HG02610 (cell line): ENCODE results near the gene OR52E4.

Experiments
- ATAC-seq: cut with Tn5 transposase; IDR thresholded peaks from one replicate; pipeline ENCODE4 v1.9.1; 2021; ENCODE audit warnings: mild to moderate bottlenecking, moderate library complexity; ENCODE audit not compliant: unreplicated experiment

Gene OR52E4

DNA sequence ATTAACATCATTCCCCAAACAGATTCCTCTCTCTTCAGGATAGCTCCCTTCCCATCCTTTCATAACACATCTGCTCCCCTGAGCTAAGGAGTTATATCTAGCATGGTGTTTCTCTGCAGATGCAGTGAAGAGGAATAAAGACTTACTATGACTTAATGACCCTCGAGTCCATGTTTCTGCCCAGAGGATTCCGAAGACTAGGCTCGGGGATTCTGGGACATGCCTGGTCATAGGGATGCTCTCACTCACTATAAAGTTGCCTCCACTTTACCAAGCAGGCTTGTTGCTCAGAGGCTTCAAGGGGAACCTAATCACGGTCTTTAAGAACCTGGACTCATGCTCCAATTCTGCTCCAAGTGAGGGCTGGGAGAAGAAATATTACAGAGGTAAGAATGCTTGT lies at the start of gene OR52E4:
Gene OR52E4 (plus strand): TSS at position 301 of the 400 bp plus-strand sequence. CDS start 3,664 bp downstream, outside the sequence.
- ATAC-seq: no peak

DNA sequence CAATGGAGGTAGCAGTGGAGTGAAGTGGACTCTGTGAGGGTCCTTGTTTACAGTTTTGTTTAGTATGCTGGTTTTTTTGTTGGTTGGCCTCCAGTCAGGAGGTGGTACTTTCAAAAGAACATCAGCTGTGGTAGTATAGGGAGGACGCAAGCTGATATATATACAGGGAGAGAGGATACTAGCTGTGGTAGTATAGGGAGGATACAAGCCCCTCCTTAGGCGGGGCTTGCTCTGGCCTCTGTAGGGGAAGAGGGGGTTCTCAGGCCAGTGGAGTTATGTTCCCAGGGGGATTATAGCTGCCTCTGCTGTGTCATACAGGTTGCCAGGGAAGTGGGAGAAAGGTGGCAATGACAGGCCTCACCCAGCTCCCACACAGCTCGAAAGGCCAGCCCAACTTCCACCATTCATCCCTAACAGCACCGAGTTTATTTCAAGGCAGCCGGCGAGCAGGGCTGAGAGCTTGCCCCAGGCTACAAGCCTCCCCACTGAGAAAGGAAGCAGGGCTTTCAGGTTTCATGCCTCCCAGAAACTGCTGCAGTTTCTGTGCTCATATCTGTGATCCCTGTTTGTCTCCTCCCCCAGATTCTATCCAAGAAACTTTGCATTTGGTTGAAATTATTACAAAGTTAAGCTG lies 49.1 kb upstream of the OR52E4 start:
- no peak for ATAC-seq

DNA sequence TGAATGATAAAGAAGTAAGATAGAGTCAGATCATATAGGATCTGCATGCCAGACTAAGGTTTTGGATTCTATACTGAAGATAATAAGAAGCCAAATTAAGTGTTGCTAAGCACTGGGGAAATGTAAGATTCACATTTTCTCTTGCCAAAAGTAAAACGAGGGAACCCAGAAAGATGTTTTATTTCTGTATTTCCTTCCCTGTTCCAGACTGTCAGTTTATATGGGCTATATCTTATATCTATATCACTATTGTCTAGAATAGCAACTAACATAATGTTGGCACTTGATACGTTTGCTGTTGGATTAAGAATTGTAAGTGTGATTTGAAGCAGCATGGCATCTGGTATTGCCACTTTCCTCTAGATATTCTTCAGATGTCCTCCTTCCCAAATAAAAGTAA lies 47.0 kb upstream of the OR52E4 start:
- no peak for ATAC-seq

DNA sequence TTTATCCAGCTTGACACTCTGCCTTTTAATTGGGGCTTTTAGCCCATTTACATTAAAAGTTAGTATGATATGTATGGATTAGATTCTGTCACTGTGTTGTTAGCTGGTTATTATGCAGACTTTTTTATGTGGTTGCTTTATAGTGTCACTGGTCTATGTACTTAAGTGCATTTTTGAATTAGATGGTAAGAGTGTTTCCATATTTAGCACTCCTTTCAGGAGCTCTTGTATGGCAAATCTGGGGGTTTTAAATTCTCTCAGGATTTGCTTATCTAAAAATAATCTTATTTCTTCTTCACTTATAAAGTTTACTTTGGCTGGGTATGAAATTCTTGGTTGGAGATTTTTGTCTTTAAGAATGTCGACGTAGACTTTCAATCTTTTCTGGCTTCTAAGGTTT lies 42.7 kb upstream of the OR52E4 start:
- ATAC-seq: no peak

DNA sequence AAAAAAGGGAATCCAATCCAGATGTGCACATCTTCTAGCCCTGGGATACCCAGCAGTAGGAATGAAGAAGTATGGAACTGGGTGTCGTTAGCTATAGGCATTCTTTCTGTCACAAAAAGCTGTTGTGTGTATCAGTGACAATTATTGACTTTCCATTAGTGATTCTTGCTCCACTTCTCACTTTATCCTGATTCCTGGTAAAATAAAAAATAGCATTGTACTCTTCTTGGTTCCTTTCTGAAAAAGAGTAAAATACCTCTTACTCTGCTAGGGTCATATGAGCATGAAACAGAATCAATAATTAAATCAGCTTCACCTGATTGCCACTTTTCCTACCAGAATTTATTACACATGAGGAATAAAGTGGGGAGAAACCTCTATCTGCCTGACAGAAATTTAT lies 38.6 kb upstream of the OR52E4 start, which contains the start of gene OR52E6:
Gene OR52E6 (minus strand): TSS at position 101 of the 400 bp plus-strand sequence. CDS start 0 bp downstream, at position 101.
- ATAC-seq: no peak

DNA sequence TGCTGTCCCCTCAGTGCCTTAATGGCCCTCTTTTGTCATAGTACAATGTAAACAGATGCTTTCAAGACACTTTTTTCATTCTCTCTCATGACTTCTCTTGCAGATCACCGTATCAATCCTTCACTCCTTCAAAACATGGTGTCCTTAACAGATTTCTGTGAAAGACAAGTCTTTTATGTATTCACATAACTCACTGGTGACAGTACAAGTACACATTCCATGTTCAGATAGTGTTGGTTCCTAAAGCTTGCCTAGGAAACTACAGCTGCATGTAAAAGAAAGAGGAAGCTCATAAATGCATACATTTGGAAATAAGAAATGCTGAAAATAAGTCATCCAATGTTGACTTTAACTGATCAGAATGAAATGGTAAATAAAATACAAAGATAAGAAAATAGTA lies 33.7 kb upstream of the OR52E4 start:
- no peak for ATAC-seq

DNA sequence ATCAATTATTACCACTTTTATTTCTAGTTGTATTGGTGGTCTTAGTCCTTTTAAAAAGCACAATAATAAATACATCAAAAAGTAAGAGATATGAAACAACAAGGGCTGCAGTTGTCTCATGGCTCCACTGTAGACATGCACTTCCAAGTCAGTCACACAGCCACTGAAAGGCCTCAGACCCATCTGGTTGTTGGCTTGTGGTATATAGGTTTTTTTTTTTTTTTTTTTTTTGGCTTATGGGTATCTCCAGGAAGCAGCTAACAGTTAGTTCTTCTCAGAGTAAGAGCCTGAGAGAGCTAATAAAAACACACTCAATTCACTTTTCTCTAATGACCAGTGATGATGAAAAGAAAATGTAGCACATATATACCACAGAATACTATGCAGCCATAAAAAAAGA lies 32.7 kb upstream of the OR52E4 start:
- ATAC-seq: no peak

DNA sequence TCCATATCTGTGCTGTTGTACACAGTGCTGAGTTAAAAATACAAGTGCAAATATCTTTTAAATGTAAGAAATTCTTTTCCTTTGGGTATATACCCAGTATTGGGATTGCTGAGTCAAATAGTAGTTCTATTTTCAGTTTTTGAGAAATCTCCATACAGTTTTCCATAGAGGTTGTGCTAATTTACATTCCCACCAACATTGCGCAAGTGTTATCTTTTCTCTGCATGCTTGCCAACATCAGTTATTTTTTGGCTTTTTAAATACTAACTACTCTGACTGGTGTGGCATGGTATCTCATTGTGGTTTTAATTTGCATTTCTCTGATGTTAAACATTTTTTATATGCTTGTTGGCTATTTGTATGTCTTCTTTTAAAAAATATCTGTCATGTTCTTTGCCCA lies 29.4 kb upstream of the OR52E4 start:
- no peak for ATAC-seq

DNA sequence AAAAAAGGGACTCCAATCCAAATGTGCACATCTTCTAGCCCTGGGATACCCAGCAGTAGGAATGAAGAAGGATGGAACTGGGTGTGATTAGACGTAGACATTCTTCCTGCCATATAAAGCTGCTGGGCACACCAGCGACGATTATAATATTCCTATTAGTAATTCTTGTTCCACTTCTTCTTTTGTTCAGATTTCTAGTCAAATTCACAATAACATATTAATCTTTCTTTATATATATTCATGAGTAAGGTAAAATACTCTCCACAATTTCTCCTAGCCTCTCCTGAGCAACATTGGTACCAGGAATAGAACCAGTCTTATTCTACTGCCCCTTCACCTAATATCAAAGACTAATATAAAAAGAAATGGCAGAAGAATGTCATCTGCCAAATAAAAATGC lies 22.8 kb upstream of the OR52E4 start, which contains the start of gene OR52E8:
Gene OR52E8 (minus strand): TSS at position 101 of the 400 bp plus-strand sequence. CDS start 0 bp downstream, at position 101.
- no peak for ATAC-seq

DNA sequence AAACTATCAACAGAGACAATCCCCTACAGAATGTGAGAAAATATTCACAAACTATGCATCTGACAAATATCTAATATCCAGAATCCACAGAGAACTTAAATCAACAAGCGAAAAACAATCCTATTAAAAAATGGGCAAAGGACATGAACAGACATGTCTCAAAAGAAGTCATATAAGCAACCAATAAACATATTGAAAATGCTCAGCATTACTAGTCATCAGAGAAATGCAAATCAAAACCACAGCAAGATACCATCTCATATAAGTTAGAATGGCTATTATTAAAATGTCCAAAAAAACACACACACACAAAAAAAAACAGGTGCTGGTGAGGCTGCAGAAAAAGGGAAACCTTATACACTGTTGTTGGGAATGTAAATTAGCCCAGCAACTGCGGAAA lies 14.6 kb upstream of the OR52E4 start:
- no peak for ATAC-seq

DNA sequence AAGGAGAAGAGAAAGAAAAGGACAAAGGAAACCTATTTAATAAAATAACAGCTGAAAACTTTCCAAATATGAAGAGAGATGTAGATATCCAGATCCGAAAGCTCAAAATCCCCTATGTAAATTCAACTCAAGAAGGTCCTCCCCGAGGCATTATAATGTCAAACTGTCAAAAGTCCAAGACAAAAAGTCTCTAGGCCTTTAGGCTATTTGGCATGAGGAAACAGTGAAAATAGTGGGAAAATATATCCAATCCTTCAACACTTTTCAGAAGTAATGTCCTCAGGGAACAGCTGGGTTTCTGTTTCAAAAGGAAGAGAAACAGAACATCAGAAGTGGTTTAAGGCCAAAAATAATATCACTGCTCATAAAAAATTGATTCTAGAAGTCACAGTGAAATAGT lies 1.9 kb upstream of the OR52E4 start:
- no peak for ATAC-seq

DNA sequence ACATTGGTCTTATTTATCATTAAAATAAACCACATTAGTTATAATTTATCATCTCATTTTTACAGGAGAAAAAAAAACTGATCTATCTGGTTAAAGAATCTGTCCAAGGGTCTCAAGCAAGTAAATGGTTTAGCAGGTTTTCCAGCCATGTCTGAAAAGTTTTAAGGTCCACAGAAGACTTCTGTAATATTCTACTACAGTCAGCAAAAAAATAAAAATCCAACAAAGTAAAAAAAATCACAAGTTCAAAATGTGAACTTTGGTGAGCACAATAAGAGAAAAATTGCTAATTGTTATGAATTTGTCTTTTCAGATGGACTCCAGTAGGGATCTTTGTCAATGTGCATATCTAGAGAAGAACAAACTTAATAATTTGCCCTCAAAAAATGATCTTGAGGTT lies 1.3 kb downstream of the OR52E4 start:
- ATAC-seq: no peak

DNA sequence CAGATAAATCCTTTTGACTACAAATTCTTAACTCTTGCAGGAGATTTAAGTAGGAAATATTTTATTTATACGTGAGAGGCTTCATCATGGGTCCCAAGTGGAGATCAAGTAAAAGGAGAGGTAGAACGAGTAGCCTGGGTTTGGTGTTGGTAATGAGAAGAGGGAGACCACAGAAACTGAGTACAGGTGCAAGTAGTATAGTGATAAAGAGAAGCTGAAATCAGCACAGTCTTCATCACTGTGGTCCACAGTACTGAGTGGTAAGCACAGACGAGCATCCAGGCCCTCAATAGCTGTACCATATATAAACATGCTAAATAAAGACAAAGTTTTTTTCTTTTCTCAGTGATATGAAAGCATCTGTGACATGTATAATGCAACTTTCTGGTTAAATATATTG lies 6.7 kb downstream of the OR52E4 start:
- ATAC-seq: no peak

DNA sequence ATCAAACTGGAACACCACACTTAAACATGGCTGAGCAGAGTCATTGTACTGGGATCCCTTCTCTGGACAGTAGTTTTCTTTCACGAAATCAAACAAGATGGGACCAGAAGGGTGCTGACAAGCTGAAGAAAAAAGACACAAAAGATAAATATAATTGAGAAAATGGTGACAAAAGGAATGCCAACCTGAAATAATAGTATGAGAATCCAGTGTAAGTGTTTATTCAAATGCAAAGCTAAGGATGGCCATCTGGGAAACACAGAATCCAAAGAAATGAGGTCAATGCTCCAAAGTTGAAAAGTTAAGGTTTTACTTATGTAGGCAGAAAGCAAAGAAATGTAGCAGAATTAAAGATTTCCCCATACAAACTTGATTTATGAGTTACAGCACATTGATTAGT lies 7.2 kb downstream of the OR52E4 start:
- ATAC-seq: no peak

DNA sequence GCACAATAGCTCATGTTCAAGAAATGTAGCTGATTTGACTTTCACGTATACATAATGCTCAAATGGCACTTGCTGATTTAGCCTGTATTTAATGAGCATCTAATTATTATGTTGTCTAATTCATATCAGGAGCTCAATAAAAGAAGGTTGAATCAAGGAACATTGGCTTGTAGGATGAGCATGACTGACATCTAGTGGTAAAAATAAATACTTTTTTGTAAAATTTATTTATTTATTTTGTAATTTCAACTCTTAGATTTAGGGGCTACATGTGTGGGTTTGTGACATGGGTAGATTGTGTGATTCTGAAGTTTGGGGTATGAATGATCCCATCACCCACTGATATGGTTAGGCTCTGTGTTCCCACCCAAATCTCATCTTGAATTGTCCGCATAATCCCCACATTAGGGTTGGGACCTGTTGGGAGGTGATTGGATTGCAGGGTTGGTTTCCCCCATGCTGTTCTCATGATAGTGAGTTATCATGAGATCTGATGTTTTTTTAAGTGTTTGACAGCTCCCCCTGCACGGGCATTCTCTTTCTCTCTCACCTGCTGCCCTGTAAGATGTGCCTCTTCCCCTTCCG lies 10.9 kb downstream of the OR52E4 start:
- ATAC-seq: no peak

DNA sequence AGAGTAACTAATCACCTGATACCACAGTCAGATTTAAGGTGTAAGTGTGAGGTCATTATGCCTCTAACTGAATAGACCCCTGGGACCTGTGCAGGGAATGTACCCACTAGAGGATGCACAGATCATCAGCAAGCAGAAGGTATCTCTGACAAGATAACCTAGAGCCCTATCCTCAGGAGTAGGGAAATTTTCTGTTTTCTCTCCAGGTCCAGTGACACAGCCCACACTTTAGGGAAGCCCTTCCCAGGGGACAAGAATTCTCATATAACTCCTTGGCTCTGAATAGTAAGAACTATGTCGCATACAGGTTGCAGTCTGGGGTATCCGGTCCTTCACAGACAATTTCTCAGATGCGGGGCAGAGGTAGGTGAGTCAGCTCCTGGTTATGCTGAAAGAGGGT lies 12.5 kb downstream of the OR52E4 start, which contains the start of gene OR52E5:
Gene OR52E5 (plus strand): TSS at position 301 of the 400 bp plus-strand sequence. CDS start 7,569 bp downstream, outside the sequence.
- ATAC-seq: no peak

DNA sequence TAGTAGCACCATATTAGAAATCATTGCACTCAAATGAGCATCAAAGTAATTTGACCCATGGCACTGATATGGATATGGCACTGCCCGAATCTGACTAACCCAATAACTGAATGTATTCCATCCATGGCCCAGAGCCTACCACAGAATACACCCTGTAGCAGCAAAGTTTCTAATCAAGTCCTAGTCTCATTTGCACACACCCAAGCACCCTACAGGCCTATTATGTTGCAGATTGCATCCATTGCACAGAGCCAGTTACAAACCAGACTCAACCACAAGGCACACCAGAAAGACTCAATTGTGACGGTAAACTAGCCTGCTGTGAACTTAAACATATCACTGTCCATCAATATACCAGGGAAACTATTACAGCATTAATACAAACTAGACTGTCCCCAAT lies 19.1 kb downstream of the OR52E4 start:
- ATAC-seq: no peak

DNA sequence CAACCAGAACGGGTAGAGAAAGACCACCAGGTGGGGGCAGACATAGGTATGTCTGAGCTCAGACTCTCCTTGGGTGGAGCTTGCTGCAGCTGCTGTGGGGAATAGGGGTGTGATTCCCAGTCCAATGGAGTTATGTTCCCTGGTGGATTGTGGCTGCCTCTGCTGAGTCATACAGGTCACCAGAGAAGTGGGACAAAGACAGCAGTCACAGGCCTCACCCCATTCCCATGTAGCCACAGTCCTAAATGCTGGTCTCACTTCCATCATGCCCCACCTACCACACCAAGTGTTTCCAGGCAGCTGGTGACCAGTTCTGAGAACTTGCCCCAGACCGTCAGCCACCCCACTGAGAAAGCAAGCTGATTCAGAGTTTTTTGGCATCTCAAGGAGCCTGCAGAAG lies 30.1 kb downstream of the OR52E4 start:
- ATAC-seq: no peak

DNA sequence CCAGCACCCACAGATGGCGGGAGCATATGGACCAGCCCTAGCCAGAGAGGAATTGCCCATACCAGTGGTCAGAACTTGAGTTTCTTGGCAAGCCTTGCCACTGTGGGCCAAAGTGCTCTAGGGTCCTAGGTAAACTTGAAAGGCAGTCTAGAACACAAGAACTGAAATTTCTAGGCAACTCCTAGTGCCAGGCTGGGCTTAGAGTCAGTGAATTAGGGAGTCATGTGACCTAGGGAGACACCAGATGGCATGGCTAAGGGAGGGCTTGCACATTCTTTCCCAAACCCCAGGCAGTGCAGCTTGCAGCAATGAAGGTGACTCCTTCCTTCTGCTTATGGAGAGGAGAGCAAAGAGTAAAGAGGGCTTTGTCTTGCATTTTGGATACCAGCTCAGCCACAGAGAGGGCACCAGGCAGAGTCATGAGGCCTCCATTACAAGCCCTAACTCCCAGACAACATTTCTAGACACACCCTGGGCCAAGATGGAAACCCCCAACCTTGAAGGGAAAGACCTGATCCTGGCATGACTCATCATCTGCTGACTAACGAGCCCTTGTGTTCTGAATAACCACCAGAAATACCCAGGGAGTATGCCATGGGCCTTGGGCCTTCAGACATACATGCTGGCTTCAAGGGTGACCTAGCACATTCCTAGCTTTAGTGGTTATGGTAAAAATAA lies 42.5 kb downstream of the OR52E4 start:
- peak; percentile 93 for ATAC-seq

DNA sequence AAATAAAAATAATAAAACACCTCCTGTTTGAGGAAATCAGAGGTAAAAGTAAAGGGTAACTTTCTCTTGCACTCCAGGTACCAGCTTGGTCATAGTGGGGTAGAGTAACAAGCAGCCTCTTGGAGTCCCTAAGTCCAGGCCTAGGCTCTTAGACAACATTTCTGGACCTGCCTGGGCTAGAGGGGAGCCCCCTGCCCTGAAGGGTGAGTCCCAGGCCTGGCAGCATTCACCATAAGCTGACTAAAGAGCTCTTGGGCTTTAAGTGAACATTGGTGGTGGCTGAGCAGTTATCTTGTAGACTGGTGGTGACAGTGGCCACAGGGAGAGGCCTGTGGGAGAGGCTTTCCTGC lies 43.0 kb downstream of the OR52E4 start:
- ATAC-seq: peak; percentile 60

DNA sequence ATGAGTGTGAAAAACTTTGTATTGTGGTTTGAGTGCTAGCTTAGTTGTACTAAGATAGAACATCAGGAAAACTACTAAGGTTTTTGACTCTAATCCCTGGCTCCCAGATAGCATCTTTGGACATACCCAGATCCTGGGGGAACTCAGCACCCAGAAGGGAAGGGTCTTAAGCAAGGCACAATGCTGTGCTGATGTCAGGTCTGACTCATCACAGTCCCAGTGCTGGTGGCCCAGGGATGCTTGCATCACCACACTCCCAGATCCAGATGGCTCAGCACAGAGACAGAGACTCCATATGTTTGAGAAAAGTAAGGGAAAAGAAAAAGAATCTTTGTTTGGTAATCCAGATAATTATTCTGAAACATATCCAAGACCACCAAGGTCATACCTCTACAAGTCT lies 43.4 kb downstream of the OR52E4 start:
- peak; percentile 53 for ATAC-seq

DNA sequence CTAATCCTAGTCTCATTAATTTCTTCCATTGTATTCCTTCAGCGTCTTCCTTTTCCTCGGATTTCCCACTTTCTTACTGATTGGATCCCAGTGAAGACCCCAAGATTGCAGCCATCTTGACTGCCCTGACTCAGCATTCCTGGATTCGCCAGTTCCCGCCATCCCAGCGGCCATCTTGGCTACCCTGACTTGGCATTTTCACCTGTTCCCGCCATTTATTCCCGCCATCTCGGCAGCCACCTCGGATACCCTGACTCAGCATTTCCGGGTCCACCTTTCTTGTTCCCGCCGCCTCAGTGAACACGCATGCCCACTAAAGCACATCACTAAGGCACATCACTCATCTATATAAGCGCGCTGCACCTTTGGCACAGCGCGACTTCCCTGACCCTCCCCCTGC lies 47.8 kb downstream of the OR52E4 start:
- no peak for ATAC-seq
